Measurements from ENCODE around the gene EVI5L.

DNA sequence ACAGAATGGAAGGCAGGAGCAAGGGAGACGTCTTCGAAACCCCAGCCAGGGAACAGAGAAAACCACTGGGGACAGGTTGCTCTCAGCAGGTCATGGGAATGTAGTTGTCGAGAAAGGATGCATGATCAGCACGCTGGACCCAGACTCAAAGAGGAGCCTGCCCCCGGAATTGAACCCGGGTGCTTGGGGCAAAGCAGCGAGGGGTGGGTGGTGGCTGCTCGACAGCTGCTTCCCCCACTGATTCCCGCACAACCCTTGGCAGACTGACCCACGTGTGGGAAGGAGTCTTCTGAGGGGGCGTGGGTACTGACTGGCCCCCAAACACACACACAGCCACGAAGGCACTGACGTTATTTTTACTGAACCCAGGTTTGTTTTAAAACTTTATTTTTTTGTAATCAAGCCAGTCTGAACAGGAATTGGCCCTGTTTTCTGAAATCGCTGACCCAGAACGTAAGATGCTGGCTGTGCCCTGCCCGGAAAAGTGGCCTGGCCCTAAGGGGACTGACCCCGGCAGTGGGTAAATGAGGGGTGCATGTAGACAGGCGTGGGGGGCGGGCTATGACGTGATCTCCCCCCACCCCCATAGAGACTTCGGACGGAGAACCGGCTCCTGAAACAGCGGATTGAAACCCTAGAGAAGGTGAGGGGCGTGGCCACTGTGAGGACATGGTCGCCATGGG, 25.5 kb downstream of the EVI5L start:
- TF ChIP-seq POLR2A (IDR thresholded peaks at IDR 0.05) = no peak
- TF ChIP-seq, protein P1, sequence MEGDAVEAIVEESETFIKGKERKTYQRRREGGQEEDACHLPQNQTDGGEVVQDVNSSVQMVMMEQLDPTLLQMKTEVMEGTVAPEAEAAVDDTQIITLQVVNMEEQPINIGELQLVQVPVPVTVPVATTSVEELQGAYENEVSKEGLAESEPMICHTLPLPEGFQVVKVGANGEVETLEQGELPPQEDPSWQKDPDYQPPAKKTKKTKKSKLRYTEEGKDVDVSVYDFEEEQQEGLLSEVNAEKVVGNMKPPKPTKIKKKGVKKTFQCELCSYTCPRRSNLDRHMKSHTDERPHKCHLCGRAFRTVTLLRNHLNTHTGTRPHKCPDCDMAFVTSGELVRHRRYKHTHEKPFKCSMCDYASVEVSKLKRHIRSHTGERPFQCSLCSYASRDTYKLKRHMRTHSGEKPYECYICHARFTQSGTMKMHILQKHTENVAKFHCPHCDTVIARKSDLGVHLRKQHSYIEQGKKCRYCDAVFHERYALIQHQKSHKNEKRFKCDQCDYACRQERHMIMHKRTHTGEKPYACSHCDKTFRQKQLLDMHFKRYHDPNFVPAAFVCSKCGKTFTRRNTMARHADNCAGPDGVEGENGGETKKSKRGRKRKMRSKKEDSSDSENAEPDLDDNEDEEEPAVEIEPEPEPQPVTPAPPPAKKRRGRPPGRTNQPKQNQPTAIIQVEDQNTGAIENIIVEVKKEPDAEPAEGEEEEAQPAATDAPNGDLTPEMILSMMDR (IDR thresholded peaks at IDR 0.05) = no peak
